Osteoblast (primary cell): ENCODE data around the gene ENDOG. TPM values are rescaled to one million over a fixed set of nuclear protein-coding genes. Genes with fewer than 3 reads are reported as not detected.

Experiments
- DNase-seq: peaks from one replicate; pipeline ENCODE4 v3.0.0; 2011; ENCODE audit warnings: low spot score, mixed read lengths; ENCODE audit not compliant: insufficient read length; ENCODE audit errors: missing footprints
- H2AFZ ChIP-seq: 2 replicates; pipeline ENCODE4 v1.6.0; 2011; ENCODE audit warnings: mild to moderate bottlenecking, low read length
- H3K27ac ChIP-seq: 2 replicates; pipeline ENCODE4 v1.5.1; 2011; ENCODE audit warnings: mild to moderate bottlenecking, low read depth, low read length, moderate library complexity
- H3K27me3 ChIP-seq: 2 replicates; pipeline ENCODE4 v1.6.0; 2012; ENCODE audit warnings: mild to moderate bottlenecking, control low read depth, inconsistent platforms, low read length, moderate library complexity; ENCODE audit not compliant: insufficient read depth
- H3K36me3 ChIP-seq: 2 replicates; pipeline ENCODE4 v1.5.1; 2011; ENCODE audit warnings: mild to moderate bottlenecking, low read length, control low read depth, moderate library complexity; ENCODE audit not compliant: insufficient read depth
- H3K4me1 ChIP-seq: 2 replicates; pipeline ENCODE4 v1.5.1; 2011; ENCODE audit warnings: mild to moderate bottlenecking, low read length, control low read depth, moderate library complexity; ENCODE audit not compliant: insufficient read depth
- H3K4me2 ChIP-seq: 2 replicates; pipeline ENCODE4 v1.6.0; 2011; ENCODE audit warnings: mild to moderate bottlenecking, low read length; ENCODE audit not compliant: insufficient read depth
- H3K4me3 ChIP-seq: fragments of 200-600 bp; sonication (generic); 3 replicates; pipeline ENCODE4 v1.5.1; 2012; ENCODE audit warnings: mild to moderate bottlenecking, low read length, inconsistent platforms; ENCODE audit not compliant: insufficient read depth
- H3K79me2 ChIP-seq: 2 replicates; pipeline ENCODE4 v1.6.0; 2012; ENCODE audit warnings: mild to moderate bottlenecking, low read length, control low read depth, inconsistent platforms; ENCODE audit not compliant: insufficient read depth
- H3K9me3 ChIP-seq: 2 replicates; pipeline ENCODE4 v1.5.1; 2011; ENCODE audit warnings: low read depth, low read length, control low read depth
- H4K20me1 ChIP-seq: 2 replicates; pipeline ENCODE4 v1.6.0; 2012; ENCODE audit warnings: mild to moderate bottlenecking, low read length, control low read depth; ENCODE audit not compliant: insufficient read depth
- total RNA-seq: library from RNA; depleted of rRNA; stranded (reverse); fragments of >200 nt; gene quantifications from 2 replicates; pipeline ENCODE4 v1.2.3, GENCODE V29; 2012
- TF ChIP-seq, protein P1 (sequence below): IDR thresholded peaks from 2 replicates; pipeline ENCODE4 v1.5.1; 2011; ENCODE audit warnings: mild to moderate bottlenecking, low read depth, low read length, moderate library complexity; ENCODE audit errors: extremely low read depth

The ENDOG gene
- total RNA-seq, 1 donor: 17.4 TPM

DNA sequence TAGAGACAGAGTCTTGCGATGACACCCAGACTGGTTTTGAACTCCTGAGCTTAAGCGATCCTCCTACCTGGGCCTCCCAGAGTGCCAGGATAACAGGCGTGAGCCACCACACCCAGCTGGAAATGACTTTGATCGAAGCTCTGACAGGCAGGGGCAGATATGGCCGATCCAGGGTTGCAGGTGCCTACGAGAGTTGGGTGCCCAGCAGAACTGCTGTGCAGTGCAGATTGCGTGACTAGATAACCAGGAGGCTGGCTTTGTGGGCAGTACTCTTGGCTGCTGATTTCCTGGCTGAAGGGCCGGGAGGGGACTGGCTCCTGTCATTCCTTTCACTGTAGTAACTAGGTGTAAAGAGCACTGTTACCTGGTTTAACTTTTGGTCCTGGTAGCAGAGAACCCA, 19.4 kb upstream of the ENDOG start:
- H3K9me3 ChIP-seq: no peaks in the 10 kb centered on the region
- H3K4me2 ChIP-seq: no peak overlapping the region
- no peak overlapping the region for H3K27ac ChIP-seq
- H3K27me3 ChIP-seq: no peaks in the 10 kb centered on the region
- TF ChIP-seq, protein P1, sequence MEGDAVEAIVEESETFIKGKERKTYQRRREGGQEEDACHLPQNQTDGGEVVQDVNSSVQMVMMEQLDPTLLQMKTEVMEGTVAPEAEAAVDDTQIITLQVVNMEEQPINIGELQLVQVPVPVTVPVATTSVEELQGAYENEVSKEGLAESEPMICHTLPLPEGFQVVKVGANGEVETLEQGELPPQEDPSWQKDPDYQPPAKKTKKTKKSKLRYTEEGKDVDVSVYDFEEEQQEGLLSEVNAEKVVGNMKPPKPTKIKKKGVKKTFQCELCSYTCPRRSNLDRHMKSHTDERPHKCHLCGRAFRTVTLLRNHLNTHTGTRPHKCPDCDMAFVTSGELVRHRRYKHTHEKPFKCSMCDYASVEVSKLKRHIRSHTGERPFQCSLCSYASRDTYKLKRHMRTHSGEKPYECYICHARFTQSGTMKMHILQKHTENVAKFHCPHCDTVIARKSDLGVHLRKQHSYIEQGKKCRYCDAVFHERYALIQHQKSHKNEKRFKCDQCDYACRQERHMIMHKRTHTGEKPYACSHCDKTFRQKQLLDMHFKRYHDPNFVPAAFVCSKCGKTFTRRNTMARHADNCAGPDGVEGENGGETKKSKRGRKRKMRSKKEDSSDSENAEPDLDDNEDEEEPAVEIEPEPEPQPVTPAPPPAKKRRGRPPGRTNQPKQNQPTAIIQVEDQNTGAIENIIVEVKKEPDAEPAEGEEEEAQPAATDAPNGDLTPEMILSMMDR: no peak
- peaks cover 64% of the 10 kb centered on the region for H3K36me3 ChIP-seq
- H4K20me1 ChIP-seq: no peaks in the 10 kb centered on the region
- H3K79me2 ChIP-seq: no peaks in the 10 kb centered on the region
- no peak for DNase-seq
- H3K4me1 ChIP-seq: no peaks in the 10 kb centered on the region
- no peak overlapping the region for H2AFZ ChIP-seq
- H3K4me3 ChIP-seq: no peak overlapping the region

DNA sequence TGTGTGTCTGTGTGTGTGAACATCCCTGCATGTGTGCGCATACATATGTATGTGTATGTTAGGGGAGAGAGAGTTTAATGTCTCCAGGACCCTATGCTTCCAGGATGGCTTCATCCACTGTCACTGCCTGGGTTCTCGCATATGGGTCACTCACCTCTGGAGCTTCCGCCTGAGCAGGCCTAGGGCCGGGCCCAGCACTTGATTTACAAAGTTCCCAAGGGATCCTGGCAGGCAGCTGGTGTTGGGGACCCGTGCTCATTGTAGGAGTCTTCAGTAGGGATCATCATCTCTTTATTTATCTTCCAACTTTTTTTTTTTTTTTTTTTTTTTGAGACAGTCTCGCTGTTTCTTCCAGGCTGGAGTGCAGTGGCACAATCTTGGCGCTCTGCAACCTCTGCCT, 18.2 kb upstream of the ENDOG start:
- no peaks in the 10 kb centered on the region for H3K79me2 ChIP-seq
- no peaks in the 10 kb centered on the region for H3K4me1 ChIP-seq
- no peaks in the 10 kb centered on the region for H3K27me3 ChIP-seq
- H3K27ac ChIP-seq: no peak overlapping the region
- H3K9me3 ChIP-seq: no peaks in the 10 kb centered on the region
- TF ChIP-seq, protein P1: no peak
- DNase-seq: no peak
- no peak overlapping the region for H3K4me2 ChIP-seq
- no peak overlapping the region for H2AFZ ChIP-seq
- H3K4me3 ChIP-seq: no peak overlapping the region
- no peaks in the 10 kb centered on the region for H4K20me1 ChIP-seq
- H3K36me3 ChIP-seq: peaks cover 59% of the 10 kb centered on the region

DNA sequence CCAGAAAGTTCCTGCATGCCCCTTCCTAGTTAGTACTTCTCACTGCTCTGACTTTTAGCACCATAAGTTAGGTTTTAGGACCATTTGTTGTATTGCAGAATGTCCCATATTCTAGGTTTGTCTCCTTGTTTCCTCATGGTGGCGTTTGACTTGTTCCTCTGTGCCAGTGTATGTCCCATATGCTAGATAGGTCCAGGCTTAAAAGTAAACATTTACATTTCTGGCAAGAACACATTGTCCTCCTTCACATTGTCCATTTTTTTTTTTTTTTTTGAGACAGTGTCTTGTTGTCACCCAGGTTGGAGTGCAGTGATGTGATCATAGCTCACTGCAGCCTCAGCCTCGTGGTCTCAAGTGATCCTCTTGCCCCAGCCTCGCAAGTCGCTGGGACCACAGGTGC, 15.8 kb upstream of the ENDOG start:
- Histone ChIP-seq H3K4me1 (no peaks in the 10 kb centered on the region), H3K4me2 (no peak overlapping the region), H4K20me1 (no peaks in the 10 kb centered on the region), H3K36me3 (peaks cover 60% of the 10 kb centered on the region), H3K9me3 (no peaks in the 10 kb centered on the region), H3K27me3 (no peaks in the 10 kb centered on the region), H3K79me2 (no peaks in the 10 kb centered on the region), H3K4me3 (no peak overlapping the region), H3K27ac (no peak overlapping the region), H2AFZ (no peak overlapping the region)
- TF ChIP-seq, protein P1: no peak
- DNase-seq: no peak

DNA sequence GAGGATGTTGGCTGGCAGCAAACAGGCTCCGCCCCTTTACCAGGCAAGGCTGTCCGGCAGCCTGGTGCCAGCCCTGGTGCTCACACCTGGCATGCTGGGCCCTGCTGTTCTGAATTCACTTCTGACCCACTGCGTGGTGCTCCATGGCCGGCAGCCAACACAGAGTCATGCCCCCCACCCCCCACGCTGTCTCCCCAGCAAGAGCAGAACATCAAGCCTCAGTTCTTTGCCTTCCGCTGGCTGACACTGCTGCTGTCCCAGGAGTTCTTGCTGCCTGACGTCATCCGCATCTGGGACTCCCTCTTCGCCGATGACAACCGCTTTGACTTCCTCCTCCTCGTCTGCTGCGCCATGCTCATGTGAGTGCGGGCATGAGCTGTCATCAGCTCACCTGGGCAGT, 12.6 kb upstream of the ENDOG start:
- H3K79me2 ChIP-seq: no peaks in the 10 kb centered on the region
- H4K20me1 ChIP-seq: no peaks in the 10 kb centered on the region
- peak; percentile 45 for DNase-seq

More for the DNA sequence above, 12.6 kb upstream of the ENDOG start:
- Histone ChIP-seq H3K4me2 (no peak overlapping the region), H3K9me3 (no peaks in the 10 kb centered on the region), H2AFZ (no peak overlapping the region), H3K4me1 (no peaks in the 10 kb centered on the region), H3K27ac (no peak overlapping the region), H3K36me3 (peaks cover 38% of the 10 kb centered on the region), H3K27me3 (no peaks in the 10 kb centered on the region), H3K4me3 (no peak overlapping the region)
- TF ChIP-seq, protein P1: no peak
